AG09309 (cell line): ENCODE data around the gene PCNX2.
"Not testable (repeated sequence)": the region's sequence is repeated elsewhere in the genome, so short reads cannot be mapped to it uniquely, and the experiment has no call there.

Experiments
- DNase-seq: peaks from one replicate; pipeline ENCODE4 v3.0.0-alpha.2; 2010; ENCODE audit warnings: low read depth
- H3K4me3 ChIP-seq: 2 replicates; pipeline ENCODE4 v1.5.1; 2011; ENCODE audit warnings: mild to moderate bottlenecking, low read depth, low read length, moderate library complexity; ENCODE audit not compliant: control insufficient read depth
- CTCF ChIP-seq: IDR thresholded peaks from 2 replicates; pipeline ENCODE4 v1.5.1; 2011; ENCODE audit warnings: mild to moderate bottlenecking, low read depth, low read length, inconsistent platforms; ENCODE audit not compliant: insufficient read depth, control insufficient read depth; ENCODE audit errors: missing control alignments

The PCNX2 gene

DNA sequence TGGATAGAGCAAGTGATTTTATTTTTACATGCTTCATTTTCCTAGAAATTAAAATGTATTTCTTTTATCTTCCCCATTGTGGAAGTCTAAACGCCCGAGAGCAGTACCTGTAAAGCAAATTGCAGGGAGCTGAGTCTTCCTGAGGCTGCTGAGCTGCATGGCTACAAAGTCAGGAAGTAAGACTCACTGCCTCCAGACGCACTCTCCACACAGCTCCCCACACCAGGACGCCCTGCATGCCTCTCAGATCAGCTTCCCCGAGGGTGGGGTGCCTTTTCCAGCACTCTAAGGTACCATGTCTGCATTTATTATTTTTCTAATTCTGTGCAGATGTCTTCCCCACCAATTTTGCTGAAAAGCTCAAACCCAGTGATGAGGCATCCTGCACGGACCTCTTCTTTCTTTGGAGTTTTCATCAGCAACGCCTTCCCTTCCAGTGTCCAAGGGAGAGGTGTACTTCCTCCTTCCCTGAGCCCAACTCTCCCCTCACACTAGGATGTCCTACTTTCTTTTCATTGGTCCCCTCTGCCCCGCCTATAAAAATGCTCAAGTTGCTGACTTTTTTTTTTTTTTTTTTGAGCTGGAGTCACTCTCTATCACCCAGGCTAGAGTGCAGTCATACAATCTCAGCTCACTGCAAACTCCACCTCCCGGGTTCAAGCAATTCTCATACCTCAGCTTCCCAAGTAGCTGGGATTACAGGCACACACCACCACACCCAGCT is 114.7 kb downstream of the PCNX2 start:
- no peak for DNase-seq
- no peak for TF ChIP-seq CTCF
- H3K4me3 ChIP-seq: no peak overlapping the region

DNA sequence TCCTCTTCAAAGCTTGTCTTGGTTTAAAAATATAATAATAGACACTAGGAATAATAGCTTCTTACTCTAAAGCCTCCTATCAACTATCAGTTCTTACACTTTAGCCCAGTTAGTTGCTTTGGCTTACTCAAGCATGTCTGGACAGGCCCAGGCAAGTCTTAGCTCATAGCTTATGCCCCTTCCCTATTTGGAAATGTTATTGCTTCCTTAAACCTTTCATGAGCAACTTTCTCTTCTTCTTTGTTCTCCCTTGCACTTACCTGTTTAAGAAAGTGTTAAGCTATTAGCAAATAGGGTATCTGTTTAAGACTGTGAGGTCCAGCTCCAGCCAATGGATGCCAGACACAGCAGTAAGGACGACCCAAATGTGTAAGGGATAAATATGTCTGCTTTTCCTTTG is 115.9 kb downstream of the PCNX2 start:
- H3K4me3 ChIP-seq, DNase-seq: not testable (repeated sequence)

DNA sequence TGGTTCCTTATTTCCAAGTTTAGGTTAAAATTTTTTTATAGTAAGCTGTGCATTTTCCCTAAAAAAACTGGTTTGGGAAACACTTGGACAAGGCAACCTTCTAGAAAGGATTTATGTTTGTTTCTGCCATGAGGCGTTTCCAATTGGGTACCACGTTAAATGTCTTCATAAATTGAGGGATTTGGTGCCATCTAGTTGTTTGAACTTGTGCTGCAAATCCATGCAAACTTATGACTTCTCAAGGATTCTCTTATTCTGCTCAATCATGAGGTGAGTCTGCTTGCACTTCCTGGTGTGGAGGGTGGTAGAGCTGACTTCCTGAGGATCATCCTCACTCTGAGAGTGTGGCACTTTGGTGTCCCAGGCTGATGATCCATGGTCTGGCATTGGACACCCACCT is 123.3 kb downstream of the PCNX2 start:
- TF ChIP-seq CTCF: peak; percentile 42
- DNase-seq: peak; percentile 16

GRCh38 chr1:233170741-233171140 is 124.8 kb downstream of the PCNX2 start:
- H3K4me3 ChIP-seq: no peak overlapping the region
- no peak for TF ChIP-seq CTCF
- DNase-seq: no peak

More for the DNA sequence above, 123.3 kb downstream of the PCNX2 start:
- H3K4me3 ChIP-seq: no peak overlapping the region

DNA sequence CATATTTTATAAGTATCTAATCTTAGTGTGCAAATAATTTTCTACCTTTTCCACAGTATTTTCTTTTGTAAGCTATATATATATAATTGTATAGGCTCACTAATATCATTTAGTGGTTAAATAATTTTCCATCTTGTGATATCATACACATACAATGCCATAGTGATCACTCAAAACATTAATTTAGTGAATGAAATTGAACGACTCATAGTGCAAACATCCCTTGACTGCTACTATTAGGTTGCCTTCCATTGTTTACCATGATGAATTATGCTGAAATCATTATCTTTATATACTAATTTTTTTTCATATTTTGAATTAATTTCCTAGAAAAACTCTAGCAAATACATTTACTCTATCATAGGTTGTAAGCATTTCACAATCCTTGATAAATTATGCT is 127.1 kb downstream of the PCNX2 start:
- no peak for TF ChIP-seq CTCF
- DNase-seq: no peak
- no peak overlapping the region for H3K4me3 ChIP-seq

DNA sequence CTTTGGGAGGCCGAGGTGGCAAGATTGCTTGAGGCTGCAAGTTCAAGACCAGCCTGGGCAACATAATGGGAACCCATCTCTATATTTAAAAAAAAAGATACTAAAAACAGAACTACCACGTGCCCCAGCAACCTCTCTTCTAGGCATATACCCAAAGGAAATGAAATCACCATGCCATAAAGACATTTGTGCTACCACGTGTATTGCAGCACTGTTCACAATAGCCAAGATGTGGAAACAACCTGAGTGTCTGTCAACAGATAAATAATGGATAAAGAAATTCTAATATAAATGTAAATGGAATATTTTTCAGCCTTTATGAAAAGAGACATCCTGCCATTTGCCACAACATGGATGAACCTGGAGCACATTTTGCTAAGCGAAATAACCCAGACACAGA is 128.6 kb downstream of the PCNX2 start:
- TF ChIP-seq CTCF: no peak
- DNase-seq: no peak
- no peak overlapping the region for H3K4me3 ChIP-seq

GRCh38 chr1:233163696-233164095 is 131.8 kb downstream of the PCNX2 start:
- no peak overlapping the region for H3K4me3 ChIP-seq
- TF ChIP-seq CTCF: no peak
- no peak for DNase-seq
